HEK293T (cell line): ENCODE data around the gene DUSP18.

Source experiments
- CTCF ChIA-PET: fragments of 350-600 bp; formaldehyde crosslinking; extraction: SDS; loops from one replicate; lab custom pipeline; 2021; ENCODE audit warnings: antibody characterized with exemption, inconsistent platforms; lab: Yijun Ruan, JAX
- POLR2A ChIA-PET: fragments of 350-600 bp; formaldehyde crosslinking; extraction: SDS; loops from one replicate; lab custom pipeline; 2020; ENCODE audit warnings: antibody characterized with exemption, inconsistent platforms; lab: Yijun Ruan, JAX
- DNase-seq: peaks from one replicate; pipeline ENCODE4 v3.0.0; 2012; ENCODE audit warnings: mixed read lengths; ENCODE audit errors: extremely low spot score
- ARNT ChIP-seq: fragments of 450-650 bp; IDR thresholded peaks from 2 replicates; pipeline ENCODE4 v1.6.1; 2017; ENCODE audit warnings: mild to moderate bottlenecking
- BHLHE40 ChIP-seq: fragments of 450-650 bp; IDR thresholded peaks from 2 replicates; pipeline ENCODE4 v1.6.1; 2016; ENCODE audit warnings: mild to moderate bottlenecking, moderate library complexity, borderline replicate concordance
- CTBP1 ChIP-seq: fragments of 450-650 bp; IDR thresholded peaks from 2 replicates; pipeline ENCODE4 v1.6.1; 2016; ENCODE audit warnings: borderline replicate concordance
- ELF4 ChIP-seq: fragments of 450-650 bp; IDR thresholded peaks from 2 replicates; pipeline ENCODE4 v1.6.1; 2017; ENCODE audit warnings: antibody characterized with exemption
- FOXA1 ChIP-seq: fragments of 450-650 bp; IDR thresholded peaks from 2 replicates; pipeline ENCODE4 v1.6.1; 2016; ENCODE audit warnings: mild to moderate bottlenecking
- FOXK2 ChIP-seq: fragments of 450-650 bp; IDR thresholded peaks from 2 replicates; pipeline ENCODE4 v1.6.1; 2016; ENCODE audit warnings: mild to moderate bottlenecking
- FOXM1 ChIP-seq: fragments of 450-650 bp; IDR thresholded peaks from 2 replicates; pipeline ENCODE4 v1.6.1; 2017; ENCODE audit warnings: mild to moderate bottlenecking, borderline replicate concordance
- HDGF ChIP-seq: fragments of 450-650 bp; IDR thresholded peaks from 2 replicates; pipeline ENCODE4 v1.6.1; 2017; ENCODE audit warnings: antibody characterized with exemption, borderline replicate concordance
- L3MBTL2 ChIP-seq: fragments of 450-650 bp; conservative IDR thresholded peaks from 2 replicates; pipeline ENCODE4 v1.6.1; 2016; ENCODE audit warnings: mild to moderate bottlenecking
- LEF1 ChIP-seq: fragments of 450-650 bp; IDR thresholded peaks from 2 replicates; pipeline ENCODE4 v1.6.1; 2017; ENCODE audit warnings: mild to moderate bottlenecking, borderline replicate concordance
- NFRKB ChIP-seq: fragments of 450-650 bp; IDR thresholded peaks from 2 replicates; pipeline ENCODE4 v1.6.1; 2016; ENCODE audit warnings: mild to moderate bottlenecking, moderate library complexity
- SP1 ChIP-seq: fragments of 450-650 bp; IDR thresholded peaks from 2 replicates; pipeline ENCODE4 v1.6.1; 2017
- SUZ12 ChIP-seq: fragments of 450-650 bp; IDR thresholded peaks from 2 replicates; pipeline ENCODE4 v1.6.1; 2016; ENCODE audit warnings: mild to moderate bottlenecking
- TARDBP ChIP-seq: fragments of 450-650 bp; IDR thresholded peaks from 2 replicates; pipeline ENCODE4 v1.6.1; 2016
- ZNF384 ChIP-seq: fragments of 450-650 bp; IDR thresholded peaks from 2 replicates; pipeline ENCODE4 v1.6.1; 2016
- TF ChIP-seq, protein P1 (sequence below): fragments of 450-650 bp; IDR thresholded peaks from 2 replicates; pipeline ENCODE4 v1.6.1; 2016

Gene DUSP18

DNA sequence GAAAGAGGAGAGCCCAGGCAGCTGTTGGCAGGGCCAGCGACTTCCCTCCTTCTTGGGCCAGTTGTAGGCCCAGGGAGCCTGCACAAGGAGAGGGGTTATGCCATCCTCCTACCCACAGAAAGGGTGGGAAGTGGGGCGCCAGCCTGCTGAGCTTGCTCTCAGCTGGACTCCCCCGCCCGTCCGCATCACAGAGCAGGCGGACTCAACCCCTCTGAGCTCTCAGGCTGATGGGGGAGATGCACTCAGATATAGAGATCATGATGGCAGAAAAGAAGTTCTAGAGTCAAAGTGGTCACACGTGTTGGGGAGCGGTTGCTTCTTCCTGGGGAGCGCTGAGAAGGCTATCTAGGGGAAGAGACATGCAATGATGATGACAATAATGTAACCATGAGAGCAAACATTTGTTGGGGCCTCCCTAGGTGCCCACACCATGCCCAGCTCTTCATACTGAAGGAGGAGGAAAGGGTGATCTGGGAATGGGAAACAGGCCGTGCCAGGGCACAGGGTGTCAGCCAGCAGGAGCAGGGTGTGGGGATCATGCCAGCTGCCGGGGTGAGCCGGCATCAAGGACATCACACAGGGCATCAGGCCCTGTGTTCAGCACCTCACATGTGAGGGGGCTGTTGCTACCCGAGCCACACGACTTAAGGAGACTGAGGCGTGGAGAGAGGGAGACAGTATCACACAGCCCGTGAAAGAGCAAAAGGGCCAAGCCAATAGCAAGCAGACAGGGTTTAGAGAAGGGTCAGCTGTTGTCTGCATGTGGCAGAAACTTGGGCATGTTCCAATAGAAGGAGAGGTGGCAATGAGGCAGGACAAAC, 24.4 kb downstream of the DUSP18 start:
- ChIA-PET CTCF (no interaction called here), POLR2A (no interaction called here)
- DNase-seq, result no peak
- TF ChIP-seq FOXM1, result no peak
- TF ChIP-seq BHLHE40, result no peak
- TF ChIP-seq ARNT, result no peak

DNA sequence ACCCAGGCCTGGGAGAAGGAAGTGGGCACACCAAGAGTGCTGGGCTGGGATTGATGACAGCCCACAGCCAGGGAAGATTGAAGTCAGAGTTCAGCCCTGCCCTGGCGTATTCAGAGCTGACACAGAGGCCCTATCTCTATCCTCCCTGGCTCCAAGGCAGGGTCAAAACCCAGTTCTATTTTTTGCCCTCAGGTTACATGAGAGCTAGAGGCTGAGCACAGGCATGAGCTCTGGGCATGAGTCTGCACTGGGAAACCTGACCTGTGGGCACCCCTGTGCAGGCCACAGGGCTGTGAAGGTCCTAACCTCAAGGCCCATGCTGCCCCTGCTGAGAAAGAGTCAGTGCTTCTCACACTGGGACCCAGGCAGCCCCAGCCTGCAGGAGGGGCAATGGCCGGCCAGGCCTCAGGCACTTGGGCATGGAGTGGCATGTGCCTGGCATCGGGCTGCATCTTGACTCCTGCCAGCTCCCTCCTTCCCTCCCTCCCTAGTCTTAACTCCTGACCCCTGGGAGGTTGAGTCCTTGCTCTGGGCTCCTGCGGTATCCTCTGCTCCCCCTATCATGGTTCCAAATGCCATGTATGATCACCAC, 26.7 kb downstream of the DUSP18 start:
- ChIA-PET CTCF (no interaction called here), POLR2A (no interaction called here)
- TF ChIP-seq ZNF384 (no peak), FOXM1 (no peak), FOXA1 (no peak), ARNT (no peak), SP1 (no peak), NFRKB (no peak), HDGF (no peak)
- DNase-seq, result no peak

DNA sequence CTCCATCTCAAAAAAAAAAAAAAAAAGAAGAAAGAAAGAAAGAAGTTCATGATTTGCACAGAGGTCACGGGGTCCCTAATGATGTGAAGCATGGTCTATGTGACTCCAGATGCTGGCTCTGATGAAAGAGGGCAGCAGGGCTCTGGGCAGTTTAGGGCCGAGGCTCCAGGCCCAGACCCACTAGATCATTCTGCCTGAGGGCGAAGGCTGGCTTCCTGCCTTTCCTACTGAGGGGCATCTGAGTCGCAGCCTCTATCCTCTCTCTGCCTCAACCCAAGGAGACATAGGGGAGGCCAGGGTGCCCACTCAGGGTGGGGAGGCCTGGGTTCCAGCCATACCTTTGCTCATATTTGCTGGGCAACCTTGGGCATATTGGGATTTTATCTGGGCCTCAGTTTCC, 27.3 kb downstream of the DUSP18 start:
- TF ChIP-seq BHLHE40, result no peak
- no peak for TF ChIP-seq SUZ12
- TF ChIP-seq CTBP1, result no peak
- TF ChIP-seq NFRKB, result no peak
- TF ChIP-seq, protein P1, sequence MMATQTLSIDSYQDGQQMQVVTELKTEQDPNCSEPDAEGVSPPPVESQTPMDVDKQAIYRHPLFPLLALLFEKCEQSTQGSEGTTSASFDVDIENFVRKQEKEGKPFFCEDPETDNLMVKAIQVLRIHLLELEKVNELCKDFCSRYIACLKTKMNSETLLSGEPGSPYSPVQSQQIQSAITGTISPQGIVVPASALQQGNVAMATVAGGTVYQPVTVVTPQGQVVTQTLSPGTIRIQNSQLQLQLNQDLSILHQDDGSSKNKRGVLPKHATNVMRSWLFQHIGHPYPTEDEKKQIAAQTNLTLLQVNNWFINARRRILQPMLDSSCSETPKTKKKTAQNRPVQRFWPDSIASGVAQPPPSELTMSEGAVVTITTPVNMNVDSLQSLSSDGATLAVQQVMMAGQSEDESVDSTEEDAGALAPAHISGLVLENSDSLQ, result no peak
- no peak for TF ChIP-seq ARNT
- no peak for TF ChIP-seq ZNF384
- TF ChIP-seq HDGF, result no peak
- no peak for TF ChIP-seq TARDBP
- ChIA-PET CTCF (no interaction called here), POLR2A (no interaction called here)
- no peak for DNase-seq

DNA sequence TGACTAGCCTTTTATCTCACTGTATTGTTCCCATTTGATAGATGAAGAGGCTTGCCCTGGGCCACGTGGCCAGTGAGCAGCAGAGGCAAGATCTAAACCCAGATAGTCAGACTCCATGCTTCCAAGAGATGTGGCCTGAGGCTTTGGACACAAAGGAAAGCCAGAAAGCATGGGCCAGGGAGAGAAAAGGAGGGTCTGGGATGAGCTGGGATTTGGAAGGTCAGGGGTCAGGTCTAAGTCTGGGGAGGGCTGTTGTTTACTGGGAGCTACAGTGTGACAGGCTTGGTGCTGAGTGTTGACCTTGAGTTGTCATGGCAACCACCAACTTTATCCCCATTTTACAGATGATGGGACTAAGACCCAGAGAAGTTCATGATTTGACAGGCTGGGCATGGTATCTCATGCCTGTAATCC, 30.0 kb downstream of the DUSP18 start:
- ChIA-PET POLR2A (no interaction called here), CTCF (no interaction called here)
- DNase-seq, result no peak
- TF ChIP-seq LEF1 (no peak), ZNF384 (no peak), FOXA1 (no peak), NFRKB (no peak), FOXK2 (no peak), FOXM1 (no peak)

DNA sequence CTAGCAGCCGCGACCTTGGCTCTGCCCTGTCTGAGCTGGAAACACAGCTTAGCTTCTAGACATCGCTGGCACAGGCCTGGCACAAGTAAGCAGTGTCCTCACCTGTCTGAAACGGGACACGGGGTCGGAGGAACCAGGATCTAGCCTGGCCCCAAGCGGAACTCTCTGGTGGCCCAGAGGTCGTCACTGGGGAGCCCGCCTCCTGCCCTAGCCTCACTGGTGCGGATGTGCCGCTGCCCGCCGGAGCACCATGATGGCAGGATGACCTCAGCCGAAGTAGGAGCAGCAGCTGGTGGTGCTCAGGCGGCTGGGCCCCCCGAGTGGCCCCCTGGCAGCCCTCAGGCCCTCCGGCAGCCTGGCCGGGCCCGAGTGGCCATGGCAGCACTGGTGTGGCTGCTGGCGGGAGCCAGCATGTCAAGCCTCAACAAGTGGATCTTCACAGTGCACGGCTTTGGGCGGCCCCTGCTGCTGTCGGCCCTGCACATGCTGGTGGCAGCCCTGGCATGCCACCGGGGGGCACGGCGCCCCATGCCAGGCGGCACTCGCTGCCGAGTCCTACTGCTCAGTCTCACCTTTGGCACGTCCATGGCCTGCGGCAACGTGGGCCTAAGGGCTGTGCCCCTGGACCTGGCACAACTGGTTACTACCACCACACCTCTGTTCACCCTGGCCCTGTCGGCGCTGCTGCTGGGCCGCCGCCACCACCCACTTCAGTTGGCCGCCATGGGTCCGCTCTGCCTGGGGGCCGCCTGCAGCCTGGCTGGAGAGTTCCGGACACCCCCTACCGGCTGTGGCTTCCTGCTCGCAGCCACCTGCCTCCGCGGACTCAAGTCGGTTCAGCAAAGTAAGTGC, 31.2 kb downstream of the DUSP18 start:
- no peak for DNase-seq
- ChIA-PET CTCF (interaction anchor here (0.9 to 4.0 kb wide), 3 partner anchors 72 to 119 kb away, joined by 3 to 45 read pairs (median 4); no protein-coding TSS in a partner anchor), POLR2A (interaction anchor here (0.8 to 1.8 kb wide), 5 partner anchors 11 to 44 kb away, joined by 3 to 9 read pairs (median 4); partner anchors contain the start of gene TCN2)
- TF ChIP-seq LEF1 (no peak), FOXM1 (no peak), FOXK2 (no peak), ELF4 (no peak), BHLHE40 (no peak), SP1 (no peak), NFRKB (no peak), FOXA1 (no peak), SUZ12 (no peak), ZNF384 (no peak), CTBP1 (no peak), L3MBTL2 (no peak), HDGF (no peak), TARDBP (no peak)
- TF ChIP-seq, protein P1, result no peak
